Skin of body (tissue), 2 donors: ENCODE measurements around the gene LRRFIP1. TPM values are rescaled to one million over a fixed set of nuclear protein-coding genes. Genes with fewer than 3 reads are reported as not detected.

Experiments
- DNase-seq: peaks from one replicate; lab custom pipeline; 2025; lab: John Stamatoyannopoulos, UW
- total RNA-seq: library from RNA; depleted of rRNA; stranded (reverse); fragments of >200 nt; gene quantifications from one replicate; pipeline ENCODE4 v1.2.3, GENCODE V29; 2014

Gene LRRFIP1
- total RNA-seq, 1 donor from 2014 or later, result 58.0 TPM

DNA sequence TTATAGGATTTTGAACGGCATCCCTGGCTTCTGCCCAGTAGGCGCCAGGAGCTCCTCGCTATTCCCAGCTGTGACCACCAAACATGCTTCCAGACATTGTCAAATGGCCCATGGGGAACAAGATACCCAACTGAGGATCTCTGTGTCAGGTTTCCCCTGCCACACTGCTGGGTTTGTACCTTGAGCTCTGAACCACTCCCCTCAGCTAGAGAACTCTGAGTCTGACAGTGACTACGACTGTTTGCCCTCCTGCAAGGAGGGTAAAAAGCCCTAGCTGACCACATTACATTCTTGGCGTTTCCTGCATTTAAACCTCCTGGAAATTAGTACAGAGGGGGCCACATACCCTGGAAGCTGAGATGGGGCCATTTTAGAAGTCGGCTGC lies 12.4 kb downstream of the LRRFIP1 start:
- DNase-seq, result no peak

DNA sequence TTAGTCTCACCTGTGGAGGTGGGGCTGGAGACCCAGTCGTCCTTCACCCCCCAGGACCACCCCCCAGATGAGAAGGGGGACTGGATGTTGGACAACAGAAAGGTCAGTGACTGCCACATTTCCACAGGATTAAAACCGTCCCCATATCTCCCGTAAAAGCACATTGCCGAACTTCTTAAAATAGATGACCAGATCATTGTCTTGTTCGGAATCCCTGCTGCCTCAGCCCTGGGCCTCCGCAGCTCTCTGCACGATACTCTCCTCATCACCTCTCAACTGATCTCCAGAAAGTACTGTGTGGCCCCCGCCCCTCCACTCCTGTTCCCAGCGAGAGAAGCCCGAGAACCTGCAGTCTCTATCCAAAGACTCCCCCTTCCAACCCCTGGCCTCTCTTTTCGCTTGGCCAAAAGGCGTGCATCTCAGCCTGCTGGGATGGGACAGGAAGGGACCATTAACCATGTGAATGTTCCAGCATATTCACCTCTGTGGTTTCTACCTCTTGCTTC lies 13.2 kb downstream of the LRRFIP1 start:
- no peak for DNase-seq

DNA sequence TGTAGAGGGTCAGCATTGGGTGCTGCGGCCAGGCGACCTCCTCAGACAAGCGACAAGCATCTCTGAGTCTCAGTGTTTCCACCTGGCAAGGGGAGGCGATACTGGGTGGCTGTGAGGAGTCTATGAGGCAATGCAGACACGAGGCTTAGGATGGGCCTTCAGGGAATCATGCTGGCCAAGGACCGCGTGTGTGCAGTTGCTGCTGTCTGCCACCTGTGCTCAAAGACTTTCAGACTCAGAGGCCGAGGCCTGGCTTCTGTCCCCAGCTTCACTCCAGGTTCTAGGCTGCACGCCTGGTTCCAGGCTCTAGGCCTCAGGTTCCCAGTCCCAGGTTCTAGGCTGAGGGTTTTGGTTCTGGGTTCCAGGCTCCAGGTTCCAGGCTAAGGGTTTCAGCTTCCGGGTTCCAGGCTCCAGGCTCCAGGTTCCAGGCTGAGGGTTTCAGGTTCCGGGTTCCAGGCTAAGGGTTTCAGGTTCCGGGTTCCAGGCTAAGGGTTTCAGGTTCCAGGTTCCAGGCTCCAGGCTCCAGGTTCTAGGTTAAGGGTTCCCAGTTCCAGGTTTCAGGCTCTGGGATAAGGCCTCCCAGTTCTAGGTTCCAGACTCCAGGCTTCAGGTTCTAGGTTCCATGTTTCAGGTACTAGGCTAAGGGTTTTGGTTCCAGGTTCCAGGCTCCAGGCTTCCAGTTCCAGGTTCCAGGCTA lies 14.8 kb downstream of the LRRFIP1 start:
- no peak for DNase-seq

DNA sequence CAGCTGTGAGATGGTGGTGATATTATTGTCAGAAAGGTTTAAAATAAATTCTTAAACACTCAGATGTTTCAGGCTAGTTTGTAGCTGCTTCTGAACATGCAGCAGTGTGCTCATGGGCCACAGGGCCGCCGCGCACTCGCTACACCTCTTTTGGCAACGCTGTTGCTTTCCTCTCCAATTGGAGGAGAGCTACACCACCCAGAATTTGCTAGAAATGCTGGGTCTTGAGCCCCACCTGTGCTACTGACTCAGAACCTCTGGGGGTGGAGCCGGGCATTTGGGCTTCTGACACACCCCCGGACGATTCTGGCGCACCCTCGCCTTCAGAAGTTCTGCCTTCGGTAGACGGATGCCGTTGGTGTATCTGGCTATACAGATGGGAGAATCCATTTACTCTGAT lies 15.7 kb downstream of the LRRFIP1 start:
- no peak for DNase-seq

DNA sequence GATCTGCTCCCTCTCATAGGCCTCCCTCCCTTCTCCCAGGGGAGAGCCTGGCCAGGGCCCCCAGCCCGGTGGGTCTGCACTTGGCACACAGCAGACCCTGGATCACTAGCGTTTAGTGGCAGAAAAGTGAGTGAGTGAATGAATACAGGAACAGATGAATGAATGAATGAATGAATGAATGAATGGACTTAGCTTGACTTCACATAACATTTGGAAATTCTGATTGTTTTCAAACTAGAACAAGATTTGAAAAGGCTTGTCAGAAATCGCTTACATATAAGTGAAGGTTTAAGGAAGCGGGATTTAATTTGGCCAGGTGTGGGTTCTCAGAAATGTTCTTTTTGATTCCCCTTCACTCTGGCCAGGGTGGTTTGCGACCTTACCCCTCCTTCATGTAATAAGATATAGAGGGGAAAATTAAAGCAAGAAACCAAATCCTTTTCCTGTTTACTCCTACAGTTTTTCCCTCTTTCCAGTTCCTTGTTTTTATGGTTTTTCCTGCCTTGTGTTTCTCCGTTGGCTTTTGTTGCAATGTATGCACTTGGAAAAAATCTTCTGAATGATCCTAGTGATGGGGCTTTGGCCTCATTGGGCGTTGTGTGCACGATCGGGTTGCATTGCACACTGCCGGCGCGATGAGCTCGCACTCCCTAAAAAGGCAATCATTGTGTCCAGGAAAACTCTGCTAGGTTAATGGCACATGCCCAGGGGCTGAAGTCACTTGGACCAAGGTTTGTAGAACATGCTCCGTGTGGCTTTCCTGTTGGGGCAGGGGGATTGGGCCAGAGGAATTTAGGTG lies 16.4 kb downstream of the LRRFIP1 start:
- DNase-seq, result no peak

DNA sequence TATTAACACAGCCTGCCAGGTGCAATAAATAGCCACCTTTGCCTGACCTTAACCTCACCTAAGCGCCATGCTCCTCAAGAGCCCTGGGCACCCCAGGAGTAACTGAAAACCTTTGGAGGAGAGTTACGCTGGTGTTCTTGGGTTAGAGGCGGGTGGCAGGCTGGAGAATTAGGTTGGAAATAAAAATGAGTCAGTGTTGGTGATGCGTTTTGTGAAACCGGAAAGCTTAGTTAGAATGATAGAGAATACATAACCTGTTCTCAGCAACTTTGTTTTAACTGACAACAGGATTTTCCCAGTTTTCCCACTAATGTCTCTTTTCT lies 17.0 kb downstream of the LRRFIP1 start:
- DNase-seq, result no peak

DNA sequence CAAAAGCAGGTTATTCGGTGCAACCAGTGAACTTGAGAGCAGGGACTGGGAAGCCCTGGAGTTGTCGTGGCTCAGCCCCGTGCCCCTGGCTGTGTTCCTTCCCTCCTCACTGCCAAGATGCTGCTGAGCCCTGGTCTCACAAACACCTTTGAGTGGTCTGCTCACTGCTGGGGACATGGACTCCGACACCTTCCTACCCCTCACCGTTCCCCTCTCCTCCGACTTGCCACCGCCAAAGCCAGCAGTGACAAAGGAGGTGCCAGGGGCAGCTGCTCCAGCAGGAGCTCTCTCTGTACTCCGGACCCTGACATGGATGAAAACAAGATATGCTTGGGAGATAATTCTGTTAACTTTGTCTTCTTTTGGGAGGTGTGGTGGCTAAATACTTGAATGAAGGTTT lies 17.9 kb downstream of the LRRFIP1 start:
- no peak for DNase-seq

DNA sequence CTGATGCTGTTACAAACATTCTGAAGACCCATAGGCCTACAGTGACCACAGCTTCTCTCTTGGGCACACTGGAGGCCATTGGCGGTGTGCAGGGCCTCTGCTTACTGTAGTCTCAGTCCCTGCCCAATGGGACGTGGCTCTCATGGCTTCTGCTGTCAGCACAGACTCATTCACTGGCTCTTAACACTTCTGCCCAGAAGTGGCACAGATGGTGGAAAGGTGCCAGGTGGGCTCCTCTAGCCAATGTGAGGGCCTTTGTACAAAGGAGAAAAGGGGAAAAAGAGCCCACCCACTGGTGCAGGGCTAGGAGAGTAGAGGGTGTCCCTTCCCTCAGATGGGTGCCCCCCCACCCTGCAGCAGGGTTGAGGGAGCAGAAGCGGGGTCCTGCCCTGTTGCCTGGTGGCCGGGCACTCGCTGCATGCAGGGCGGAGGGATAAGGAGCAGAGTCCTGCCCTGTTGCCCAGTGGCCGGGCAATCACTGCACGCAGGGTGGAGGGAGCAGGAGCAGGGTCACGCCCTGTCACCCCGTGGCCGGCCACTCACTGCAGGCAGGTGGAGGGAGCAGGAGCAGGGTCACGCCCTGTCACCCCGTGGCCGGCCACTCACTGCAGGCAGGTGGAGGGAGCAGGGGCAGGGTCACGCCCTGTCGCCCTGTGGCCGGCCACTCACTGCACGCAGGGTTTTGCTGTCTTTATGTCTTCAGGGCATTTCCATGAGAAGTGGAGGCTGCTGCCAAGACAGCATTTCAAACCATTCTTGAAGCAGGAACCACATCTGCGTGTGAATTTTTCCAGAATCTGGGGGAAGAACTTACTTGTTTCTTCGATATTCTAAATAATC lies 20.0 kb downstream of the LRRFIP1 start:
- DNase-seq, result no peak

DNA sequence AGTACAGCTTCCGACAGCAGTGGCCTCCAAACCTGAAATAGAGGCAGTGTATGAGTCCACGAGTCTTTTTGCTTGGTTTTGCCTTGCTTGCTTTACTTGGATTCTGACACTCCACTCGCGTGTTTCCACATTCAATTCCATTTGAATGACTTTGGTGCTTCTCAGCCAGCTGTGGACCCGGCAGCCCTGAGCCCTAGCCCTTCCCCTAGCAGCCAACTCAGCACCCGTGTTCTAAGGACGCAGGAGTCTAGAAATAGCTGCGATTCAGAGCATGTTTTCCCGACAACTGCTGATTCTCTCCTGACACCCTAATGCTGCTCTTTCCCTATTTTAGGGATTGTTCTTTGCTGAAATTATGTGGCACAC lies 20.6 kb downstream of the LRRFIP1 start:
- no peak for DNase-seq

DNA sequence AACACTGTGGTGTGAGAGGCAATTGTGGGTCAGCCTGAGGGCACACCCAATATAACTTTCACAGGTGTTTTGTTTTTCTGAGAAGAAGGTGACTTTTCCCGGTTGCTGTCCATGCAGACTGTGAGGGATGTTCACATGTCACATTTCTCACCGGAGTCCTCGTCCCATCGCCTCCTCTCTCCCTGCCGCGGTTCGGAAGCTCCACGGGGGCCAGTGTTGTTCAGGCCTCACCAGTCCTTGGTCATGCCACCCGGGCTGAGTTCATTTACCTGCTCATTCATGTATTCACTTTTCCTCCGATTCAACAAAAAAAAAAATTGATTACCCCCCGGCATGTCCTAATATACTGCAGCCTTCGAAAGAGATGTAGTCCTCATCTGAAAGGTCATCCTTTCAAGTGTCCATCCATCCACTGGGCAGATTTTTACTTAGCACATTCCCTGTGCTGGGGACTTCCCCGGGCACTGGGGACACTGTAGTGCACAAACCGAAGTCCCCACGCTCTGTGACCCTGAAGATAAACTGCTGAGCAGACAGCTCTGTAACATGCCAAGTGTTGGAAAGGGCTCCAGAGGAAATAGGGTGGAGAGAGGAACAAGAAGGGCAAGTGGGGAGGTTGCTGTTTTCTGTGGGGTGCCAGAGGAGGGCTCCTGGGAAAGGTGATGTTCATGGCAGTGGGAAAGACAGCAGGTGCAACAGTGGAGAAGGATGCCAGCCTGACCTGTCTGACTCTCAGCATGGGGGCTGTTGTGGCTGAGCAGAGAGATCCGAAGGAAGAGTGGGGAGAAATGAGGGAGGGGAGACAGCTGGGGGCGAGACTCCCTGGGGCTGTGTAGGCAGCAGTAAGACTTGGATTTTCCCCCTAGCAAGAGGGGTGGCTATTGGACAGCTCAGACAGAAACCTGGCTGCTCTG lies 22.4 kb downstream of the LRRFIP1 start:
- no peak for DNase-seq

DNA sequence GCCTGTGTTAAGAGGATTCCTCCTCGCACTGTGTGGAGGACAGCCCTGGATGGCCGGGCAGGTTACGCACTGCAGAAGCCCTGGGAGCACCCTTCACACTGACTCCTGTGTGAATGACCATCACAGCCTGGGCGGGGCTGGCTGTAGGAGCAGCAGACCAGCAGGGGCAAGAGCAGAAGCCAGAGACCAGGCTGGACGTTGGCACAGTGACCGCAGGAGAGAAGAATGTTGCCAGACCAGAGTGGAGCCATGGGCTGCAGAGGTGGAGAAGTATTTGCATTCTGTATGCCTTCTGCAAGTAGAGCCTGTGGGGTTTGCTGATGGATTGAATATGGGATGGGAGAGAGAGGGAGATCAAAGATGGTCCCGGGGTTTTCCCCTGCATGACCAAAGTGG lies 23.1 kb downstream of the LRRFIP1 start:
- DNase-seq, result no peak

DNA sequence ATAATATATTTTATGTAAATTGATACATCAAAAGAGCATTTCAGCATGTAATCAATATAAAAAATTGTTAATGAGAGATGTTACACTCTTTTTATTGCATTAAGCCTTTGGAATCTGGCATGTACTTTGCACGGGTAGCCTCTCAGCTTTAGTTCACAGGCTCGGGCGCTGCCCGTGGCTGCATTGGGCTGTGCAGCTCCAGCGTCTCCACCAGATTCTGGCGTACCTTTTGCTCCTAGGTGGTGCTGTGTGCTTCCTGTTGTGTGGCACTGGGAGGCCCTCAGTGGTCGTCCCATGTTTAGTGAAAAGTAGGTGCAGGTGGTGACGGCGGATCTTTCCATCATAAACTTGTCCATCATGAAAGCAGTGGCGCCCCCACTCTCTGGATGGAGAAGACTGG lies 24.4 kb downstream of the LRRFIP1 start:
- DNase-seq, result no peak

DNA sequence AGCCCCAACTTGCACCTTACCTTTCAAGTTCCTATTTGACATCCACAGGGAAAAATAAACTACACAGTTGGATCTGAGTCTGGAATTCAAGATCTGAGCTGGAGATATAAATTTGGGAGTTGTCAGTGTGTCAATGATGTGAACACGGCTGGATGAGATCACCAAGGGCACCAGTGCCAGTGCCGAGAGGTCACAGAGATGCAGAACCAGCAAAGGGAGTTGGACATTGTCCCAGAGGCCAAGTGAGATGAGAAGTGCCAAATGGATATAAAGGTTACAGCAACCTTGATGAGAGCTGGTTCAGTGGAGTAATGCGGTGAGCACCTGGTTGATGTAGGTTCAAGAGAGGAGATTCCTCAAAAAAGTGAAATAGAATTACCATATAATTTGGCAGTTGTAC lies 24.8 kb downstream of the LRRFIP1 start:
- no peak for DNase-seq

DNA sequence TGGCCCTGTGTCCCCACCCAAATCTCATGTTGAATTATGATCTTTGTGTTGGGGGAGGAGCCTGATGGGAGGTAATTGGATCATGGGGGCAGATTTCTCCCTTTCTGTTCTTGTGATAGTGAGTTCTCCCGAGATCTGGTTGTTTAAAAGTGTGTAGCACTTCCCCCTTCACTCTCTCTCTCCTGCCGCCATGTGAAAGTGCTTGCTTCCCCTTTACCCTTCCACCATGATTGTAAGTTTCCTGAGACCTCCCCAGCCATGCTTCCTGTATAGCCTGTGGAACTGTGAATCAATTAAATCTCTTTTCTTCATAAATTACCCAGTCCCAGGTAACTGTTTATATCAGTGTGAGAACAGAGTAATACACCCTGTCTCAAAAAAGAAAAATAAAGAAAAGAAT lies 25.5 kb downstream of the LRRFIP1 start:
- no peak for DNase-seq

DNA sequence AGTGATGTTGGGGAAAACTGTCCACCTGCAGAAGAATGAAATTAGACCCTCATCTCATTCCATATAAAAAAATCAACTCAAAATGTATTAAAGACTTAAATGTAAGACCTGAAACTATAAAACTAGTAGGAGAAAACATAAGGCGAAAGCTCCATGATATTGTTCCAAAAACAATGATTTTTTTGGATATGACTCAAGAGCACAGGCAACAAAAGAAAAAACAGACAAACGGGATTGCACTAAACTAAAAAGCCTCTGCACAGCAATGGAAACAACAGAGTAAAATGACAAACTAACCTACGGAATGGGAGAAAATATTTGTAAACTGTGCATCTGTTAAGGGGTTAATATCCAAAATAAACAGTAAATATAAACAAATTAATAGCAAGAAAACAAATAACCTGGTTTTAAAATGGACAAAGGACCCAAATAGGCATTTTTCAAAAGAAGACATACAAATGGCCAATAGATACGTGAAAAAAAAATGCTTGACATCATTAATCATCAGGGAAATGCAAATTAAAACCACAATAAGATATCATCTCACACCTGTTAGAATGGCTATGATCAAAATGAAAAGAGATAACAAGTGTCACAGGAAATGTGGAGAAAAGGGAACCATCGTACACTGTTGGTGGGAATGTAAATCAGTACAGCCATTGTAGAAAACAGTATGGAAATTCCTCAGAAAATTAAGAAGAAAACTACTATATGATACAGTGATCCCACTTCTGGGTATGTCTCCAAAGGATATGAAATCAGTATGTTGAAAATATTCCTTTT lies 26.6 kb downstream of the LRRFIP1 start:
- DNase-seq, result no peak

DNA sequence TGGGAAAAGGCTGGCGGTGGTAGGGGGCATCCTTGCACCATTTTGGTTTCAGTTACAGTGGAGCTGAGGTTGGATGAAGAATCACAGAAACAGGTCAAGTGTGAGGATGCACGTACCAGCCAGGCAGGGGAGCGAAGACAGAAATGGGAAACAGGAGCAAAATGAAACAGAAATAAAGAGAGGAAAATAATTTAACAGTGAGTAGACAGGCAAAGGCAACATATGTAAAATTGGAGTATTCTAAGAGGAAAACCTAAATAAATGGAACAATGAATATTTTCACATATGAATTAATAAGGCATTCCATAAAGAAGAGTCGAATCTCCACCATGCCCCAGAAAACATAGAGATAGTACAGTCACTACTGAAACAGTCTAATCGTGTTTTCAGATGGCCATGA lies 29.7 kb downstream of the LRRFIP1 start:
- DNase-seq, result no peak

DNA sequence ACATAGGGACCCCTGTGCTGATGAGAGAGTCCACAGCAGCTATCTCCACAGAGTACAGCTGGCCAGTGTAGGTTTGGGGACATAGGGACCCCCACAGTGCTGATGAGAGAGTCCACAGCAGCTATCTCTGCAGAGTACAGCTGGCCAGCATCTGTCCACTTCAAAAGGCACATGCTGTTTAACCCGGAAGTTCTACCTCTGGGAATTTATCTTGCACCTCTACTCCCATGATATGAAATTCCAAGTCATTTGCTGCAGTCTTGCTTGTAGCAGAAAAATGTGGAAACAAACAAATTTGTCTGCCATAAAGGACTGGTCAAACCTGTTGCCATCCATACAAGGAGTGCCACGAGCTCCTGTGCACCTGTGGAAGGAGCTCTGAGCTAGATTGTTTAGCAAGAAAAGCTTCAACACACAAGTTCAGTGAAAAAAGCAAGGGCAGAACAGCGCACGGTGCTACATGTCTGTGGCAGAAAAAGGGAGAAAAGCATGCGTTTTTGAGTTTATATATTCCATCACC lies 33.1 kb downstream of the LRRFIP1 start:
- DNase-seq, result no peak

DNA sequence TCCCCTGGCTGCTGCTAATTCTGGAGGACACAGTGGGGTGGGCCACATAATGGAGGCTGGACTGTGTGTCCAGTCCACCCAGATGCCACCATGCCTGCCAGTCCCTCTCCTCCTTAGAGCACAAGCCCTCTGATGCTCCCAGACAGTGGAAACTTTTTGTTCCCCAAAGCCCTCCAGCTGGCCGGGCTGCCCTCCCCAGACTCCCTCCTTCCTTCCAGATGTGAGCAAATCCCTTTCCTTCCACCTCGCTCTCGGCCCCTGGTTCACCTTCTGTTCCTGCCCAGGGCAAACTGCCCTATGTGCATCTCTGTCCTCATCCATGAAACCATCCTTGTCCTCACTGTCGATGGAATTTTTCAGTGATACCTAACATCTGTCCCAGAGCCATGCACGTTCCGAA lies 33.9 kb downstream of the LRRFIP1 start:
- DNase-seq, result no peak

DNA sequence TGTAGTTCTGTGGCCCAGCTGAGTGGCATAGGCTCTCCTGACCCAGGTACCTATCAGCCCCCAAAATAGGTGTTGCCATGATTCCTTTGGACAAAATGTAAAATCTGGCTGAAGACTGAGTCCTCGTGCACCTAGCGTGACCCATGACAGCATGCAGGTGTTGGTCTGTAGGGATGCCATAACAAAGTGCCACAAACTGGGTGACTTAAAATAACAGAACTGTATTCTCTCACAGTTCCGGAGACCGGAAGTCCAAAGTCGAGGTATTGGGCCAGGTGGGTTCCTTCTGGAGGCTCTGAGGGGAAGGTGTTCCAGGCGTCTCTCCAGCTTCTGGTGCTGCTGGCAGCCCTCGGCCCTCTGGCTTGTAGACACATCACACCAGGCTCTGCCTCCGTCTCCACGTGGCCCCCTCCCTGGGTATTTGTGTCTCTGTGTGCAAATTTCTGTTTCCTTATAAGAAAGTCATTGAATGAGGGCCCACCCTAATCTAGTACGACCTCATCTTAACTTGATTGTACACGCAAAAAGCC lies 34.5 kb downstream of the LRRFIP1 start:
- DNase-seq, result no peak

DNA sequence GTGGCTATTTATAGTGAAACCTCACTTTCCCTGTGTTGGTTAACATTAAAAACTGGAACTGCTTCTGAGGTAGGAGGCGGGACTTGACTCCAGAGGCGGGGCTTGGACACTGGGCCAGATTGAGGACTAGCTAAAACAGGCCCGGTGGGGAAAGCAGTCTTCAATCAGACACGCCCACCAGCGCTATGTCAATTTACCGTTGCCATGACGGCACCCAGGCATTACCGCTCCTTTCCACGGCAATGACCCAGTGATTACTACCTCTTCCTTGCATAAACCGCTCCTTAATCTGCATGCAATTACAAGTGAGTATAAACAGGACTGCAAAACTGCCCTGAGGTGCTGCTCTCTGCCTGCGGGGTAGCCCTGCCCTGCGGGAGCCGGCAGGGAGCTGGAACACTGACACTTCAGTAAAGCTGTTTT lies 35.3 kb downstream of the LRRFIP1 start:
- DNase-seq, result peak; percentile 84
